Retinal pigment epithelial cell (primary cell): ENCODE measurements around the gene PPP2R2B.

Experiments
- DNase-seq: peaks from one replicate; pipeline ENCODE4 v3.0.0-alpha.2; 2010; ENCODE audit warnings: low read depth
- H3K4me3 ChIP-seq: 2 replicates; pipeline ENCODE4 v1.5.1; 2011; ENCODE audit warnings: mild to moderate bottlenecking, low read length, control low read depth, moderate library complexity
- CTCF ChIP-seq: conservative IDR thresholded peaks from 2 replicates; pipeline ENCODE4 v1.5.1; 2011; ENCODE audit warnings: low read depth, low read length, control low read depth, inconsistent platforms

Gene PPP2R2B

GRCh38 chr5:146753641-146754040 is 124.9 kb downstream of the PPP2R2B start:
- no peak overlapping the region for H3K4me3 ChIP-seq
- no peak for TF ChIP-seq CTCF
- no peak for DNase-seq

GRCh38 chr5:146751781-146752401 is 126.7 kb downstream of the PPP2R2B start:
- no peak for DNase-seq

GRCh38 chr5:146751054-146751453 is 127.5 kb downstream of the PPP2R2B start:
- TF ChIP-seq CTCF: no peak

More at GRCh38 chr5:146751781-146752401, 126.7 kb downstream of the PPP2R2B start:
- no peak overlapping the region for H3K4me3 ChIP-seq
- TF ChIP-seq CTCF: no peak

GRCh38 chr5:146748533-146748932 is 130.0 kb downstream of the PPP2R2B start:
- no peak for TF ChIP-seq CTCF
- H3K4me3 ChIP-seq: no peak overlapping the region
- DNase-seq: no peak

More at GRCh38 chr5:146751054-146751453, 127.5 kb downstream of the PPP2R2B start:
- peak; percentile 68 for DNase-seq
- H3K4me3 ChIP-seq: no peak overlapping the region

- no peak overlapping the region for H3K4me3 ChIP-seq
- no peak for TF ChIP-seq CTCF
- no peak for DNase-seq
Measured at GRCh38 chr5:146745931-146746577, 132.5 kb downstream of the PPP2R2B start.

GRCh38 chr5:146744068-146744745 is 134.3 kb downstream of the PPP2R2B start:
- H3K4me3 ChIP-seq: no peak overlapping the region
- no peak for TF ChIP-seq CTCF
- no peak for DNase-seq
